IPS DF 19.7 (cell line): ENCODE results near the gene SUN5.

Experiments used
- DNase-seq: peaks from one replicate; pipeline ENCODE4 v3.0.0-alpha.2; 2013; ENCODE audit warnings: low read depth, low spot score

The SUN5 gene

DNA sequence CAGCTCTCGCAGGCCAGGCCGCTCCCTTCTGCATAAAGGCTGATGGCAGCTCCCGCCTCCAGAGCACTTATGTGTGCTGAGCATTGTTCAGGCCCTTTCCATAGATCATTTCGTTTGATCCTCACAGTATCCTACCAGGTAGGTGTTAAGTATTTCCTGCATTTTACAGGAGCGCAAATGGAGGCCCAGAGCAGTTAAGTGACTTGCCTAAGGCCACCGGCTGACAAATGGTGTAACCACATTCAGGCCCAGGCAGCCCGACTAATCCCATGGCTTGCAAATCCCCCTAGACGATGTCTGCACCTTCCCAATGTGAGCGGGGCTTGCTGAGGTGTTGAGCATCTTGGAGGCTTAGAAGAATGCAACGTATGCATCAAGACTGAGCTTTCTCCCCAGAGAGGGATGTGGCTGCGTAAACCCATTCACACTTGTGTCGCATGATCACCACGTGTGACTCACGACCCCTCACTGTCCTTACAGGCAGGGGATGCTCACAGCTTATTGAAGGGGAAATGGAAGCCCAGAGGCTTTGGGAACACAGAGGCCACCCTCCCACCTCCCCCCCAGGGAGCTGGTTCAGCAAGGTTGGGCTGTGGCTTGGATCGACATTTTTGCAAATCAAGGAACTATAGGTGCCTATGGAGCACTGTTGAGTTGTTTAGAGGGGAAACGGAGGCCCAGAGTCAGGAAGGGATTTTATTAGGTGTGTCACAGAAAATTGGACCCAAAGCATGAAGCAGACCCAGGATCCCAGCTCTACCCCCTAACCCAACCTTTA lies 10.3 kb upstream of the SUN5 start:
- no peak for DNase-seq

DNA sequence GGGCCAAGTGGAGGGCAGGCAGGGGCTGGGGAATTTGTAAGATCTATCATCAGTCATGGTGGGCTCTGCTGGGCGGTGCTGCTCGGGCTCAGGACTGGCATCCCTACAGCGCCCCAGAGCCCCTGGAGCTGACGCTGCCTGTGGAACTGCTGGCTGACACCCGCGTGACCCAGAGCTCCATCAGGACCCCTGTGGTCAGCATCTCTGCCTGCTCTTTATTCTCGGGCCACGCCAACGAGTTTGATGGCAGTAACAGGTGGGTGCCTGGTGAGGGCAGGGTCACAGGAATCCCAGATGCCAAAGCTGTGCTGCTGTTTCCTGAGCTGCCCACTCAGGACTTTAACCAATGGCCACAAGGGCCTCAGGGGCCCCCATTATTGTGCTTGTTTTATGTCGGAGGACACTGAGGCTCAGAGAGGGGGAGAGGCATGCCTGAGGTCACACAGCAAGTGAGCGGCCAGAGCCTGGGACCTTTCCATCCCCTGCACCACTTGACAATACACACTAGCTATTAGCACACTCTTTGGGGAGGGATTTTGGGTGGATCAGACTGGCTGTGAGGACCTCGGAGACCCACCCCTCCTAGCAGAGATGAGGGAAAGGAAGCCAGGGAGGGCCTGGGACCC lies 9.6 kb upstream of the SUN5 start:
- no peak for DNase-seq

DNA sequence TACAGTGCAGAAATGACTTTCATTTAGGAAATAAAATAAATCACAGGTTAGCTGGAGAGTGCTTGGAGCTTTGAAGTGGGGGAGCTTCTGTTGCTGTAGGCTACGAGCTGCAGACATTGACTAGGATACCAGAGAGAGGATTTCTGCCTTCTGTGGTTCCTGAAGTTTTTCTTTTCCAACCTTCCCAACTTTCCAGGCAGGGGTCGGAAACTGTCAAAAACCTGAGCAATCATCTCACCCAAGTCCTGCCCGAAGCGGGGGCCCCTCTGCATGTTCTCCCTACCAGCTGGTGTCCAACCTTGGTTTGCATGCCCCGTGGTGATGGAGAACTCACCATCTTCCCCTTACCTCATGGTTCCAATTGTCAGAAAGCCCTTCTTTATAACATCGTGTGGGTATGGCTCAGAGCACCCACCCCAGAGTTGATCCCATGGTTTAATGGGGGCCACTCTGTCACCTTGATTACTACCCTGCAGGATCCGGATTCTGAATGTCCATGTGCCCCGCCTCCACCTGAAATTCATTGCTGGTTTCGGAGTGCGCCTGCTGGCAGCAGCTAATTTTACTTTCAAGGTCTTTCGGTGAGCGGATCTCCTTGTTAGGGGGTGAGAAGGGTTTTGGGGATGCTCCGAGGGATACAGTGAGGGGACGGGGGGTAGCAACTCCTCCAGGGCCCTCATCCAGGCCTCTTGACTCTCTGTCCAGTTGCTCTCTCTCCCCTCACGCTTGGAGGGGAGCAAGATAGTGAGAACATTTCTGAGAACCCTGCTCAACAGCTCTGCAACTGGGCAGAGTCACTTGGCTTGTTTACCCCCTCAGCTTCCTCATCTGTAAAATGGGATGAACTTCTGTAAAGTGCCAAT lies 8.3 kb upstream of the SUN5 start:
- no peak for DNase-seq

DNA sequence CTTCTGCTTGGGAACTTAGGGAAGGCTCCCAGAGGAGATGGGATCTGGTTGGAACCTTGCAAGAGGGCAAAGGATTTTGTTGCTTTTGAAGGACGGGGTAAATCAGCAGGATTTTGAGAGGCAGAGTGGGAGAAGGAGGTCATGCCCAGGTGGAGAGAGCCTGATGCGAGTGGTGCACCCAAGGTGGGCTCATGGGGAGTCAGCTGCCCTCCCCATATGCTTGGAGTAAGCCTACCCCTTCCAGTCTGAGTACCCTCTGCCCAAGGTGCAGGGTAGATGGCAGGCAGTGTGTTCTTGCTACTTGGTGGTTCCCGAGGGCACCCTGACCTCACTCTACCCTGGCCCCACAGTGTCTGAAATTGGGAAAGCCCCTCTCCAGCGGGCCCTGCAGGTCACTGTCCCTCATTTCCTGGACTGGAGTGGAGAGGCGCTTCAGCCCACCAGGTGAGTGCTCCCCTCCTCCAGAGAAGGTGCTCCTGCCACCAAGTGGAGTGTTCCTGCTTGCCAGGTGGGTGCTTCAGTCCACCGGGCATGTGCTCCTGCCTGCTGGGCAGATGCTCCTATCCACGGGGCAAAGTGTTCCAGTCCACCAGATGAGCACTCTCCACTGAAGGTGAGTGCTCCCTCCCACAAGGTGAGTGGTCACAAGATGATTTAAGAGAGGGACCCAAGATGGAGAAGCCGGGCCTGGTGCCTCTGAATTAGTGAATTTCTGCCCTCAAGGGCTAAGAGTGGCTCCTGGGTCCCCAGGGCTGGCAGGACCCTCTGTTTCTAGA lies 6.6 kb upstream of the SUN5 start:
- DNase-seq, result no peak

DNA sequence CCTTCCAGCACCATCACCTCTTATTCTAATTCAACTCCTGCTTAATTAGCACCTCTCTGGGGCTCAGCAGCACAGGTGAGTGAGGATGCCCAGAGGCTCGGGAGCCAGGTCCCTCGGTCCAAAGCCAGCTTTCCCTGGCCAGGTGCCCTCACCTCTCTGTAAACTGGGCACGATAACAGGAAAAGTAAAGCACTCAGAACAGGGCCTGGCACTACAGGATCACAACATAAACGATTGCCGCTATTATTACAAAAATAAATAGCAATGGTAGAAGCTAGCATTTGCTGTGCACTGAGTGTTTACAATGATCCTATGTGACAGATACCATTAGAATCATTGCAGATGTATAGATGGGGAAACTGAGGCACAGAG lies 5.9 kb upstream of the SUN5 start:
- no peak for DNase-seq

DNA sequence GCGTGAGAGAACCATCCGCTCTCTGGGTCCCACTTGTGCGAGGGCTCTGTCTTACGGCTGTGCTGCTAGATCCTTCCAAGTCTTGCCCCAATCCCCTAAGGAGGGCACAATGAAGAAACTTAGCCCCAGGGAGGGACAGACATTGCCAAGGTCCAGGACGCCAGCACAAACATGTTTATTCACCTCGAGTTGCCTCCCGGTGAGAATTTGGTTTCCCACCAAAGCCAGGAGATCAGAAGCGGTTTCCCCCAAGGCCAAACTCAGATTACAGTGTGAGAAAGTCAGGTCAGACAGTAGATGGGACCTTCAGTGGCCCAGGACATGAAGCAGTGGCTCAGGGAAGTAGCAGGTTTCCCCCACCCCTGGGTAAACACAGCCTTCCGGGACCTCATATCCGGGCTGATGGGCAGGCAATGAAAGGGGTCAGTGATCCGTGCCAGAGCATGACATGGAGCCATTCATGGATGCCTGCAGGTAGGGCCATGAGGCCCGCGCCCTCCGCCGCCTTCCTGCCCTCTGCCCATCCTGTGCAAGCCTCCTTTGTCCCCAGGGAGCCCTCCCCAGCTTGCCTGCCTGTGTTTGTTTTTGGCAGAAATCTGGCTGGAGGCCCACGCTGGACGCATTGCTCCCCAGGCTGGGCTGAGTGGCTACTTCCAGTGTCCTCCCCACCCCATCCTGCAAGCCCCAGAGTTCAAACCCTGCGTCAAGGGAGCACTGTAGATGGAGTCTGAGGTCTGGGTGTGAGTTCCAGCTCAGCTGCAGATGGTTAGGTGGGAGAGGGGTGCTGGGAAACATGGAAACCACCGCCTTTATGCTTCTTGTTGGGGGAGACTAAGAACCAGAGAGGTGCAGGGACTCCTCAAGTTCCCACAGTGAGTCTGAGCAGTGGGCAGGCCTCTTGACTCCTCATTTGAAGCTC lies 5.2 kb upstream of the SUN5 start:
- no peak for DNase-seq

DNA sequence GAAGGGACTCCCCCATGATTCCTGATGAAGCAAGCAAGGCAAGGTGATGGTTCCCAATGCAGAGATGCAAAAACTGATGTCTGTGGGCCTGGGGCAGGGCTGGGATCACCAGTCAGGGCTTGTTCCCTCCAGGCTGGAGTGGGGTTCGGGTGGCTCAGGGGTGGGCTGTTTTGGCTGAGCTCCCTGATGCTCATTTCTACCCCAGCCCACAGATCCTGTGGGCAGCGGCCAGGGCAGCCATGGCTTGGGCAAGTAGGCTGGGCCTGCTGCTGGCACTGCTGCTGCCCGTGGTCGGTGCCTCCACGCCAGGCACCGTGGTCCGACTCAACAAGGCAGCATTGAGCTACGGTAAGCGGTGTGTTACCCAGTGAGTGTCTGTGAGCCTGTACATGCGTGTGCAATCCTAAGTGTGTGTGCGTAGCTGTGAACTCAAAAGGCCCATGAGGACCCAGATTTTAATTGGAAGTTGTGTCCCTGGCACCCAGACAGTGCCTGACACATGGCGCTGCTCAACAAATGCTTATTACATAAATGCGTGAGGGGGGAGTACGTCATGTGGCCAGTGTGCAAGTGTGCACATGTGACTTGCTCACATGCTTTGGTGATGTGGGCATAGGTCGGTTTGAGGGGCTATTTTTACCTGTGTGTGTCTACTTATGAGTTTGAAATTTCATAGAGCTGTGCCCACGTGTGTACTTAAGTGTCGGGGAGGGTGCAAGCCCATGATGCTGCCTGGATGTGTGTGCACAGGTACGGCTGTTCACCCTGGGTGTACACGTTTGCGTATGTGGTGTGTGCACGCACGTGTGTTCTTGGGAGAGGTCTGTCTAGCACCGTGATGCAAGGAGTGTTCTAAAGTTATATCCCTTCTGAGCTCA lies 4.3 kb upstream of the SUN5 start:
- no peak for DNase-seq

DNA sequence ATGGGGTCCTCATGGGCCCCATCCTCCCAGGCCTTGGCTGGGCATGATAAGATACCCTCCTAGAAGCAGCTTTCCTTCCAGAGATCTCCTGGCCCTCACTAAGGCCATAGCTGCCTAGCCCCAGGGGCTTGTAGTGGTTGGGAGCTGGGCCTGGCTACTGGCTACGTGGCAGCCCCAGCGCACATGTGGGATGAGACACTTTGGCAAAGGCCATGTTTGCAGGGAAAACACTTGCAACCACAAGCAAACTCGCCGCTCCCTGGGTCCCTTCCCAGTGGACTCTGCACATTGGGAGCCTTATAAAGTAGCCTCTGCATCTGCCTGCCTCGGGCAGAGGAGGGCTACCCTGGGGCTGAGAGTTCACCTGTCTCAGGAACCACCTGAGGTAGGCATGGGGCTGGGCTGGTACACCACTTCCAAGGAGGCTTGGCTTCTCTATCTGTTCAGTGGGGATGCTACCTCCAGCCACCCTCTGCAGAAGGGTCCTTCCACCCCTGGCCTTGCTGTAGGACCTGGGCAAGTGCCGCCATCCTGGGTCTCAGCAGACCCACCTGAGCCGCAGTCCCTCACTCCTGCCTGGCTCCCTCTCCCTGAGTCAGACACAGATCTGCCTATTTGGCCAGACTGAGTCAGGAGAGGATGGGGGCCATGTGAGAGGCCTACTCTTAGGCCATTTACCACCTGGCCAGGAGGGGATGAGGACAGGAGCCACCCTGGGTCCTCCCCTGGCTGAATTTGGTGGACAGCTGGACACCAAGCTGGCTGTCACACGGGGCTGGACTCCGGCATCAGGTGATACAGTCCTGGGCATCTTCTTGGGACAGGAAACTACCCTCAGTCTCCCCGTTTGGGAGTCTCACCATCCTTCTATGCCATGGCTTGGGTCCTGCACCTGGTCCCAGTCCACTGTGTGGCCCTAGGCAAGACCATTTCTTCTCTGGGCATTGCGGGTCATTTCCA lies 3.4 kb upstream of the SUN5 start, which contains the start of gene BPIFB2:
BPIFB2 (plus strand) TSS at position 329 of the 960 bp plus-strand sequence. CDS start 871 bp downstream, outside the sequence.
- DNase-seq, result no peak

DNA sequence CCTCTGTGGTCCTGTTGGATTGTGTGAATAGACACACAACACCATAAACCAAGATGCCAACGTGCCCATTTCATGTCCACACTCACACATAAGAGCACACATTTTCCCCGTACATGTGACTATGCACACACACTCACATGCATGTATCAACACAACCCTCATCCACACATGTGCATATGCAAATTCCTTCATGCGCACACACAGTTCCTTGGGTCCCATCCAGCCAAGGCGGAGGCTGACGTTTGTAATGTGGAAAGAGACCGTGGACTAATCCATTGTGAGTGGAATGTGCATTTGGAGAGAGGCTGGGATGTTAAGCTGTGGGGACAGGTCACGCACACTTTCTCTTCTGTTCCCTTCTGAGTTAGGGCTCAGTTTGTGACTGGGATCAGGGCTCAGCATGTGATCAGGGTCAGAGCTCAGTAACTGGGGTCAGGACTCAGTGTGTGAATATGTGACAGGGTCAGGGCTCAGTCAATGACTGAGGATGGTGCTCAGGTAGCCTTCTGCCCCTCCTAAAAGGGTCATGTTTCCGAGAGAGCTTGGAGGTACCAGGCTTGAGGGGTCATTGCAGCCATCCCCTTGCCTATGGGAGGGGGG lies 2.6 kb upstream of the SUN5 start:
- DNase-seq, result no peak

DNA sequence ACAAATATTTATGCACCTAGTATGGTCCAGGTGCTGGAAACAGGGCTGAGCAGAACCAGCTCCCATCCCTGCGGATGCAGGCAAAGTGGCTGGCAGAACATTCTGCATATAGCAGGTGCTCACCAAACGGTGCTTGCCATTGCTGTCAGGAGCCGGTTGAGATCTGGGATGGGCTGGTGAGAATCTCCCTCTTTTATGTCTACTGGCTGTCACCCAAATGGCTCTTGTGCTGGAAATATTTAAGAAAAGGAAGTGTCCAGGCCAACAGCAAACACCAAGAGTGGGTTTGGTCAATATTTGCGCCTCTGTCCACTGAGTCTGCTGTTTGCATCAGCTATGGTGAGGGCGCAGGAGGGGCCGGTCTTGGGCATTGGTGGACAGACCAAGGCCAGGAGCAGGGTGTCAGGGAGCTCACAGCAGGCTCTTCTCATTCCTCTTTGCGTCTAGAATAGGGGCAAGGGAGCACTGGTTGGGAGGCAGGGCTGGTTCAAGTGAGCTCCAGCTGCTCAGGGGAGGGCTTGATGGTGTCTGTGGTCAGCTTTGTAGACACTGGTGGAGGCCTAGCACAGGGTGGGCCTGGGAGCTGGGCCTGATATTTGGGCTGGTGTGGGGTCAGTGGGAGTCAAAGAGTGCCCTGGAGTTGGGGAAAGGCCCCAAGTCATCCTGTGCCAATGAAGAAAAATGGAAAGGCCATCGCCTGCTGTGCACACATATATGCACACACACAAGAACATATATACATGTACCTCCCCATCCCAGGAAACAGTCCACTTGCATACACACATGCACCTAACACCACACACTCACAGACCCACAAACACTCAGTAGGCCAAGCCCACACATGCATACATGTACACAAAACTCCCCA lies 1.9 kb upstream of the SUN5 start:
- no peak for DNase-seq

DNA sequence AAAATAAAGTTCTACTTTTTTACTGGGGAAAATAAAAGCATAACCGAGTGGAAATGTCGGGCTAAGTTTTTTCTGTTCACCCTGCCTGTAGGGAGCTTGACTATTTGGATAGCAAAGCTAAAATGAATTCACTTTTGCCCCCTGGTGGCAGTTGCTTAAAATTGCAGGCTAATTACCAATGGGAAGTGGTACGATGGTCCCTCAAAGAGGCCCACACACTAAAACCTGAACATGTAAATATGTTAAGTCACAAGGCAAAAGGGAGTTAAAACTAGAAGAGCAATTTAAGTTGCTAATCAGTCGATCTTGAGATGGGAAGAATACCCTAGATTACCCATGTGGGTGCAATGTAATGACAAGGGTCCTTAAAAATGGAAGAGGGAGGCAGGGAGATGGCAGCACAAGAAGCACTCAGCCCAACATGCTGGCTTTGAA lies 916 bp upstream of the SUN5 start:
- no peak for DNase-seq

DNA sequence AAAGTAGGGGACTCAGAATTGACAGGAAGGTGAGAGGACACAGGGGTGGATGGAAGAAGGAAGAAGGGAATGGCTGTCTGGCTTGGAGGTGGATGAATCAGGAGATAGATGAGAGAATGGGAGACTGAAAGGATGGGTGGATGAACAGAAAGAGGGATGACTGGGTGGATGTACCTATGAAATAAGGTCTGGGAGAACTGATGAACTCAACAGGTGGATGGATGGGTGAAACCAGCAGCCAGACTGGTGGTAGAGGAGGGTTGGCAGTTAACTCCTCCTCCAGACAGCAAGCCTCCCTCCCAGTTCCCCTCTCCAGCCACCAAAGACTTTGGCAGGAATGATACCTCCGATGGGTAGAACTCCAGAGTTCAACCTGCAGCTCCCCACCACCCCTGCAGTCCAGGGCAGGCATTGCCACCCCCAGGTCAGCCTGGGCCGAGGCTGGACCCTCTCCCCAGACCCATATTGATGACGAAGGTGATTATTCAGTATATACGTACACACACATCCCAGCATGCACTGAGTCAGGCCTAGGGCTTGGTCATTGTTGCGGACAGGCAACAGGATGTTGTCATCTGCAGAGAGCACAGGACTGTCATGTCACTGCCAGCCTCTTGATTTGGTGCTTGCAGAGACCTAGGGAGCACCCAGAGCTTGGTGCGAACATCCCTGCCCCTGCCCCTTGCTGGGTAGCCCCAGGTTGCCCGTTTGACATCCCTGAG lies 2.0 kb downstream of the SUN5 start:
- DNase-seq, result no peak

DNA sequence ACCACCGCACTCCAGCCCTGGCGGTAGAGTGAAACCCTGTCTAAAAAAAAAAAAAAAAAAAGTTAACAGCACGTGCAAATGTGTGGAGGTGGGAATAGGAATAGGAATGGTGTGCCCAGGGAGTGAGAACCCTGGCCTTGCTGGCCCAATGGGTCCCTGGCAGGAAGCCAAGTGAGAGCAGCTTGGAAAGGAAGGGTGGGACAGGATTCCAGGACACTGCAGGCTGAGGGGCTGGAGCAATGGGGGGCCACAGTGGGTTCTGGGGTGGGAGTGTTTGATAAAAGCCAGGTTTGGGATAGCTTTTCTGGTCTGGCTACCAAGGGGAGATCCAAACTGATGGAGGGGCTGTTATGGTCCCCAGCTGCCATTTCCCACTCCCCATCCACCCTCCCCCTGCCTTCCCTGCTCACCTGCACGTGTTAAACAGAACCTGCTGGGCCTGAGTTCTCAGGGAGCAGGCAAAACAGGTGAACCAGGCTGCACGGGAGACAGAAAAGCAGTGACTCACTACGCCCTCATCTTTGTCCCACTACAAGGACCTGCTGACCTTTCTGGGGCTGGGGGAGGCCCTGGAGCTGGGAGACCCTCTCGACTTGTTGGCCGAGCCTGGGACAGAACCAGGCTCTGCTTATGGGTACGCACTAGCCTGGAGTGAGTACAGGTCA lies 3.3 kb downstream of the SUN5 start:
- no peak for DNase-seq

DNA sequence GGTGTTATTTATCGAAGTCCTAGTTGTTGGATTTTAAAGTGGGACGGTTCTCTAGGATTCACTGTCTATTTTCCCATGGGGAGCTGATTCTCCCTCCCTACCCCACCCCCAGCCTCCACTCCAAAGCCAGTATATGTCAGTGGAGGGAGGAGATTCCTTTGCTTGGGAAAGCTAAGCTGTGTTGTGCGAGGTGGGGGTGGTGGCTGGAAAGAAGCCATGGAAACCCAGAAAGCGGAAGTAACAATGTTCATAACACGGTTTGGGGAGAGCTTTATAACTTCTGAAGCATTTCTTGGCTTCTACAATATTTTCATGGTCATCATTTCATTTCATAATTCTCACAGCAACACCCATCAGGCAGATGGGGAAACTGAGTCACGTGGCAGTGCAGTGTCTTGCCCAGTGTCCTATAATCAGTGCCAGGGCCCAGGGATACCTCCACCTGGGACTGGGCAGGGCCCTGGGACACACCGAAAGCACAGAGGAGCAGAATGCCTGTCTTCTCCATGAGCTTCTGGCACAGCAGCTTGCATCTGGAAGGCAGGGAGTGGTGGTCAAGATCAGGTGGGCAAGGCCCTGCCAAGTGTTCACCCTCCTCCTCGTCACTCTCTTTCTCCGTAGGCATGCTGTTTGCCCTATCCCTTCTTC lies 4.5 kb downstream of the SUN5 start:
- DNase-seq, result no peak

DNA sequence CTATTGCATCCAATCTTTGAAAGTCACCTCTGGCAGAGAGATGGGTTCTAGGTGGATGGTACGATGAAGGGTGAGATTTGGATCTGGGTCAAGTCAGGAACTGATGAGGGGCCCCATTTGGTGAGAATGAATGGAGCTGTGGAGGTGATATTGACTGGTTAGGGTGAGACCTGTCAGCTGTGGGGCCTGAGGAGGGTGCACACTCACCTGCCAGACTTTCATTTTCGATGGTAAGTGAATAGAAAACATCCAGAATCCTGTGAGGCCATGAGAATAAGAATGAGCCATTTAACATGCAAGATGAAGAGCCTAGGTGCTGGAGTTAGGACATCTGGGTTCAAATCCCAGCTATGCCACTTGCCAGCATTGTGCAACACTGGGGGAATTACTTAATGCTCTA lies 6.8 kb downstream of the SUN5 start:
- no peak for DNase-seq
